NCI-H345 treated with DMSO at 0.1 percent for 48 hours (cell line): ENCODE results near the gene TMEM209.

Source experiments
- DNase-seq: peaks from one replicate; lab custom pipeline; 2025; ENCODE audit not compliant: unreplicated experiment; lab: John Stamatoyannopoulos, UW

The TMEM209 gene

GRCh38 chr7:130144312-130145171 is 60.7 kb downstream of the TMEM209 start:
- no peak for DNase-seq

GRCh38 chr7:130143986-130144311 is 61.3 kb downstream of the TMEM209 start:
- DNase-seq, result no peak

DNA sequence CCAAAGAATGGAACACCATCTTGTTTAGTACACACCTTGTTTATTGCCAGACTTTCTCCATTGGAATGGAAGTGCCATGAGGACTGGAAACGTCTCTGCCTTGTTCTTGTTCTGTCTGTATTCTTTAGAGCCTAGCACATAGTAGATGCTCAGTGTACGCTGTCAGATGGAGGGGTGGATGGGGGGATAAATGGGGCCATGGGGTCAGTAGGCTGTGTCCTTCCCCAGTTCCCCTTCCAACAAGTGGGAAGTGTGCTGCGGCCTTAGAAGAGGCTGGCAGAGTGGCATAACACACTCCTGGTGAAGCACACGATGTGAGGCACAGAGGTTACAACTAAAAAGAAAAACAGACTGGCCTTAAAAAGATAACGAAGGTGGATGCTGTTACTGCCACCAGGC is 61.9 kb downstream of the TMEM209 start:
- no peak for DNase-seq

DNA sequence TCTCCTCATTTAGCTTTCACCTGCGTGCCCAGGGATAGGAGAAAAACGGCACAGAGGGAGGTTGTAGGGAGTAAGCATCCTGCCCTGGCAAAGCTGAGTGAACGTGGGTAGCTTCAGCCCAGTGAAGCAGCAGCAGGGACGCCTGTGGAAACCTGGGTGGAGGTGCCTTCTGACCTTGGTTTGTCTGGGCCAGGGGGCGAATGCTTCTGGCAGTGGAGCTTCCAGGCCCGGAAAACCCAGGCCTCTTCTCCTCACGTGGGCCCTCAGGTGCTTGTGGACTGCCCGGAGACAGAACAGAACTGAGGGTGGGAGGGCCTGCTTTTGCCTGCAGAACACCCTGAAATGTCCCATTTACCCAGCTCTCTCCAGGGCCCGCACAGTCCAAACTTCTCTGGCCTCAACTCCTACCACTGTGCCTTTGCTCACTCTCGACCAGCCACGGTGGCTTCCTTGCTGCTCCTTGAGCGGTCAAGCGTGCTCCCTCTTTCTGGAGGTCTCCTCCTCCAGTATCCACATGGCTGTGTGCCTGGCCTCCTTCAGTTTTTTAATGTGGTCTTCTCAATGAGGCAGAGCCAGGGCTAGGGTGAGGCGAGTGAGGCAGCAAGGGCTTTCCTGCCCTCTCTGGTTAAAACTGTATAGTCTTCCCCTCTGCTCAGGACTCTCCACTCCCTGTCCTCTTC is 62.4 kb downstream of the TMEM209 start:
- DNase-seq, result no peak

DNA sequence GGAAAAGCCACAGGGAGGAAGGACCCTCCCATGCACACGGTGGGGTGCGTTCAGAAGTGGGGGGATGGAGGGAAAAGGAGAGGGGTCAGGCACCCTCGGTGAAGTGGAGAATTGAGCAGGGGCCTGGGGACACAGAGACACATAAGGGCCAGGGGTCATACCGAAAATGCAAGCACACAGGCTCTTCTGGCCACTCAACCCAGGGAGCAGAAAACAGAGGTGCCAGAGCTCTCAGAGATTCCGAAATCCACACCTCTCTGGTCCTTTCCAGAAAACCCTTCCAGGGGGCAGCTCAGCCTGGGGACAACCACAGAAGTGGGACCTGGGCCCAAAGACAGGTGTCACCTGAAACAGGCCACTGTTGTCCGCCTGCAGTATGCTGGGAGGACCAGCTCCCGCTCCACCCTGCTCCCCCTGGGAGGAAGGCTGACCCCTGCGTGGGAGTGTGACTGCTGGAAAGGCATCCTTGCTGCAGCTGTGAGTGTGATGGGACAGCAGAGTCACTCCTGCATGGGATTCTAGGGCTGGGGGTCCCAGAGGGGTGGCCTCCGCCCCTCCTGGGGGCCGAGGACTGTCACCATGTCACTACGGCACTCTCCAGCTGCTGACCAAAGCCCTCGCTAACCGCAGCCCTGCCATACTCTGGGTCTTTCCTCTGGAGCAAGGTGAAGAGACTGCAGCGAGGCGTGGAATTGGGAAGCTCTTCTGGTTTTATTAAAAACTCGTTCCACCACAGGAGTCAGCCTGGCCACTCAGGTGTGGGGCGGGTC is 63.1 kb downstream of the TMEM209 start:
- no peak for DNase-seq

DNA sequence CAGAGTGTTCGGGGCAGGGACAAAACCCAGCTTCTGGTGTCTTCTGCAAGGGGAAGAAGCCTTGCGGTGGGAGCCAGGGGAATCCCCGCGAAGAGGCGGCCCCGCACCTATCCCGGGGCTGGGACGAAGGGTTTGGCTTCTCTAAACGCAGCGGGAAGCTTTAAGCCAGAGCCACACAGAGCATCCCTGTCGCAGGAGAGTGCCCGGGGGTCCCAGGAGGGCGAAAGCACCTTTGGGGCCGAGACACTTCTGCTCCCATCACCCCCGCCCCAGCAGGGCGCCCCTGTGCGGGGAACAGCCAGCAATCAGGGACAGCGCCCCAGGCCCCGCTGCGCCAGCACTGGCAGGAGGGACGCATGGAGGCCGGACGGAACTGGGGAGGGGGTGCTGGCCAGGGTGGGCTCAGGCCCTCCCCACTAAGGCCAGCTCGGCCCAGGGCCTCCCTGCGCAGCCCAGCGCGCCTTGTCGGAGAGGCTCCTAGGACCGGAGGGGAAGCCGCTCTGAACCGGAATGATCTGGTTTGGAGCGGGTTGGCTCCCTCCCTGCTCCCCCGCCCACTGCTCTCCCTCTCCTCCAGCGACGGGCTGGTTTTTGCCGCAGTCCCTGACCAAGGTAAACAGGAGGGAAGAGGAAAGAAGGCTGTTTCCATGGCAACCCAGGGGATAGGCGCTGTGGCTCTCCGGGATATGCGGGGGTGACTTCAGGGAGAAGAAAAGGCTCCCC is 63.9 kb downstream of the TMEM209 start:
- no peak for DNase-seq

GRCh38 chr7:130140551-130141160 is 64.5 kb downstream of the TMEM209 start:
- no peak for DNase-seq

GRCh38 chr7:130139193-130139960 is 65.8 kb downstream of the TMEM209 start:
- DNase-seq, result no peak

GRCh38 chr7:130137207-130137606 is 68.0 kb downstream of the TMEM209 start:
- DNase-seq, result no peak

GRCh38 chr7:130136579-130137167 is 68.5 kb downstream of the TMEM209 start:
- no peak for DNase-seq

GRCh38 chr7:130135208-130136205 is 69.7 kb downstream of the TMEM209 start:
- no peak for DNase-seq

DNA sequence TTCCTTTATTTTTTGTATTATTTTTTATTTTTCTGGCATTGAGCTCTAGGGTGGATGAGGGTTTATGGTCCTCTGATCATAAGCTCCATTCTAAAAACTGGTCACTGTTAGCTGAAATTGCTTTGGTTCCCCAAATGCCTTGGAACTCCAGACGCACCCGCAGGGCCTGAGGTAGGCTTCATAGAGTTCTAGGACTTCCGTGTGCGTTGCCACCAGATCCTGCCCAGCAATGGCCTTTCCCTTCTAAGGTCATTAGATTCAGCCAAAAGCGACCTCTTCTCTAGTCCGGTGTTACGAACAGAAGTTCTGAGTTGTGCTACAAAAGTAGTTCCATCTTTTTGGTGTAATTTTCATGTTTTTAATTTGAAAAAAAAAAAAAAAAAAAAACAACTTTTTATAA is 70.5 kb downstream of the TMEM209 start:
- no peak for DNase-seq

DNA sequence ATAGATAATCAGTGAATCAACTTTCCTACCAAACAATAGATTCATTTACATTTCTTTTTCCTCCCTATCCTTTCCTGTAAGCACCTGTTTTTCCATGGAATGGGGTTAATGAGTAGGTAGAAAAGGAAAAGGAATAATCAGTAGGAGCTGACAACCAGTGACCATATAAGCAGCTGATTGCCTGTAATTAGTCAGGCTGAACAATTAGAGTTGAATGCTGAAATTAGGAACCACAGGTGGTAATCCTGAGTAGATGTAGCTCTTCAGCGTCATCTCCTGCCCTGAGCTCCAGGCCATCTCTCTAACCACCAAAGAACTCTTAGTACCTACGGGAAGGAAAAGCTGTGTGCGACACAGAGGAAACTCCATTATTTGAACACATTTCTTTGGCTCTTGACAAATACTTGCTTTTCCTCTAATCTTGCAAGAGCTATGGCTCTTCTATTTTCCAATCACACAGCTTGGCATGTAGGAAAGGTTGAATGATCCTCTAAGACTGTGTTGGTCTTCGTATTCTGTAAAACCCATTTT is 71.0 kb downstream of the TMEM209 start:
- DNase-seq, result no peak

DNA sequence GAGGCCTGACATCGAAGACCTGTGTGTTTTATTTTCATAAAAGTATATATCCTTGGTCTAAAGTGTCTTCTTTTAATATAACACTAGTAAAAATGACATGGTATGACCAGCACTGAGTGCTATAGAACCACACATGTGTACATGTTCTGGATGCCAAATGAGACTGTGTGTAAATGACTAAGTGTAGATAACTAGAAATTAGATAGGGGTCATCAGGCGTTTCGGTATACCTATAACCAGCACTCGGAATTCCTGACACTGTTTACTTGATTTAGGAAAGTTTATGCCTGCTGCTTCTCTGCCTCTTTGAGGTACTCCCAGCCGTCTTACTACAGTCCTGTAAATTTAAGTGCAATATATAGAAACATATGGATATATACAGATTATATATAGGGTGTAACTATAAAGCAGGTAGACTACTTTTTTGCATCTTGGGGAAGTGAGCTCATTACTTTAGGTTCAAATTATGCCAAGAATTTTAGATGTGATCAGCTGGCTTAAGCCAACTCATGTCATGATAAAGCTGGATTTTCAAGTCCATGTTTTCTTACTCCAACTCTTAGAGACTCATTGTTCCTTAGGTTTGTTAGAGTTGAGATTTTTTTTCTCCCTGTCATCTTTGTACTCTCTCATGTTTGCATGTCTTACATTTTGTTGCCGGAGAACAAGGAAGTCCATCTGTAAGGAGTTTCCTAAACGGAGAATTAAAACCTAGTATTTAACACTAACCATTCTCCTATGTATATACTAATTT is 72.0 kb downstream of the TMEM209 start:
- no peak for DNase-seq

GRCh38 chr7:130131964-130132875 is 73.0 kb downstream of the TMEM209 start:
- no peak for DNase-seq

- no peak for DNase-seq
Measured at GRCh38 chr7:130131191-130131834, 73.9 kb downstream of the TMEM209 start.
